Stimulated activated CD4-positive, alpha-beta T cell treated with anti-CD3 and anti-CD28 coated beads, Interleukin-15, amount 100 ng/mL, for 1 hour (primary cell): ENCODE results near the gene OSBPL2.

ENCODE experiments used
- DNase-seq, 2 donors: peaks; one replicate each; pipeline ENCODE4 v3.0.0-alpha.2; 2020; ENCODE audit warnings: low read depth in 1 of 2, low spot score in 1 of 2

Gene OSBPL2

GRCh38 chr20:62234339-62234738 lies 4.0 kb upstream of the OSBPL2 start:
- DNase-seq, result no peak

GRCh38 chr20:62235001-62235776 lies 3.1 kb upstream of the OSBPL2 start:
- no peak for DNase-seq

- no peak for DNase-seq
These were observed 2.6 kb upstream of the OSBPL2 start for GRCh38 chr20:62235777-62236157.

- no peak for DNase-seq
These were observed 2.1 kb upstream of the OSBPL2 start for GRCh38 chr20:62236200-62236599.

- no peak for DNase-seq
These were observed 1.4 kb upstream of the OSBPL2 start for GRCh38 chr20:62236766-62237513.

GRCh38 chr20:62237514-62237800 lies 864 bp upstream of the OSBPL2 start:
- no peak for DNase-seq

DNA sequence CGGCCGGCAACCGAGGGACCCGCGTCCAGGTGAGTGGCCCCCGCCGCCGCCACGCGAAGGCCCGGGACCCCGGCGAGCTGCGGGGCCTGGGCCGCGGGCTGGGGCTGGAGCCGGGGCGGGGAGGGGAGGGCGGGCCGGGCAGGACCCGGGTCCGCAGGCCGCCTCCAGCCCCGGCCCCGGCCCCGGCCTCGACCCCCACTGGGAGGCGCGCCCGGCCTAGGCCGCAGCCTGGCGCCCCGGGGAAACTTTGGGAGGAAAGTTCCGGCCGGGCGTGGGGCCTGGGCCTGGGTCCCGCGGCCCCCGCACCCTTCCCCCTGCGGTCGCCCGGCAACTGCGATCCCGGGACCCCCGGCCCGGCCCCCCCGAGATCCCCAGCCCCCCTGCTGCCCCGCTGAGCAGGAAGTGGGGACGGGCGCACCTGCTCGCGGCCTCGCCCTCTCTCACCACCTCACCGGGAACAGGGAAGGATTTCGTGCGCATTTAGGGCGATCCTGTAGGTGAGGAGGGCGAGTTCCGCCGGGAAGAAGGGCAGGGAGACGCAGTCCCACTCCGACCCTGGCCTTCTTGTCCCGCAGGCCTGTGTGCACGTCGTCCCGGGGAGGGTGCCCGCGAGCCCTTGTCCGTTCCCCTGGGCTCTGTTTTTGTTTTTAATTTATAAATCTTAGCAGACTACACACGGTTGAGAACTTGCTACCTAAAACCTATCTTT lies 402 bp downstream of the OSBPL2 start:
- DNase-seq, result no peak

- DNase-seq, result no peak
These were observed 1.1 kb downstream of the OSBPL2 start for GRCh38 chr20:62239278-62239879.

- DNase-seq, result no peak
These were observed 1.8 kb downstream of the OSBPL2 start for GRCh38 chr20:62240020-62240685.

DNA sequence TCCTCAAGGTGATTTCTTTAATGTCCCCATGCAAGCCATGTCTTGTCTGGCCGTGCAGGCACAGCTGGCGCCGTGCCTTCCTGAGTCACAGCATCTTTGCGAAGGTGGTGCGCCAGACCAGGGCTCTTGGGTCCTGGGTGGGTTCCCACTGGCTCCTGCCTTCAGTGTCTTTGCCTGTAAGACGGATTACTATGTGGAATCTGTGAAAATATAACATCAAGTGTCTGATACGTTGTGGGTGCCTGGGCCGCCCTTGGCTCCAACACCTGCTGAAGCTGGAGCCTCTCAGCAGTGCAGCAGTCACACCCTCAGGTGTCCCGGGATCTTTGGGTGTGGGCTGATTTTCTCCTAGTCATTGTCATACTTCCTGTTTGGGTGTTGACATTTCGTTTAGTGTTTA lies 3.2 kb downstream of the OSBPL2 start:
- no peak for DNase-seq

DNA sequence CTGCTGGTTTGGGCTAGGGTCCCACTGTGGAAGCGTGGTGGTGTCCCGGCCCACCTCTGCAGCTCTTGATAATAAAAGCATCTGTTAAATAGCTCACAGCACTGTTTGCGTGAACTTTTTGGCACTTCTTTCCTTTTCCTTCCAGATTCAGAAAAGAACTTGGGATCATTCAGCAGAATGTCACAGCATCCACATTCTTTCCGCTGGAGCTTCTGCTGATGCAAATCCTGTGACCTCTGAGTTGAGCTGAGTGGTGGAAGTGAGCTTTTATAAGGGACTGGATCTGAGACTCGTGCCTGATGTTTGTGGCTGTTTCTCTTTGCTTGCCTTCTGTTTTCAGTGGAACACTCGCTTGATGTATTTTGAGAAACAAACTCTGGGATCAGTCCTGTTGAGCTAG lies 3.9 kb downstream of the OSBPL2 start:
- no peak for DNase-seq

GRCh38 chr20:62243106-62243505 lies 4.8 kb downstream of the OSBPL2 start:
- DNase-seq, result no peak

DNA sequence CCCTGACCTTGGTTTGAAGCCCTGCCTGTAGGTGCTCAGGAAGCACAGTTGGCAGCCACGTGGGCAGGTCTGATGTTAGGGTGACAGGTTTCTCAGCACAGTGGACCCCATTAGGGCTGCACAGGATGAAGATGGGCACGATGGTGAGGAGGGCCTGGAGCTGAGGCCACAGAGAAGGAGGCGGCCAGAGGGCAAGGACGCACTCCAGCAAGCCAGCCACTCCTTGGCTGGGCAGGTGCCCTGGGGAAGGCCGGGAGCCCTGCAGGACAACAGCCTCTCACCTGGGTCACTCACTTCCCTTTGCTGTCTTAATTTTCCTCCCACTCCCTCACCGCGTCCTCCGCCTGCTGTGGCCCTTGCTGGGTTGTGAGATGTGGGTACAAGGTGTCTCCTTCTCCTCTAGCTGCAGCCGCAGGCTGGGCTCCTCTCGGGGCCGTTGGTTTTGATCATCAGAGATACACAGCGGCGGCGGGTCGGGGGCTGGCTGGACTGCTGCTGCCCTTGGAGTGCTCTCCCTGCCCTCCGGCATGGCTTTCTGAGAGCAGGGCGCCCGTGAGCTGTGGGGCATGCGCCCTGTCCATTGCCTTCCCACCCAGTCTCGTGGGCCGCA lies 5.7 kb downstream of the OSBPL2 start:
- no peak for DNase-seq

DNA sequence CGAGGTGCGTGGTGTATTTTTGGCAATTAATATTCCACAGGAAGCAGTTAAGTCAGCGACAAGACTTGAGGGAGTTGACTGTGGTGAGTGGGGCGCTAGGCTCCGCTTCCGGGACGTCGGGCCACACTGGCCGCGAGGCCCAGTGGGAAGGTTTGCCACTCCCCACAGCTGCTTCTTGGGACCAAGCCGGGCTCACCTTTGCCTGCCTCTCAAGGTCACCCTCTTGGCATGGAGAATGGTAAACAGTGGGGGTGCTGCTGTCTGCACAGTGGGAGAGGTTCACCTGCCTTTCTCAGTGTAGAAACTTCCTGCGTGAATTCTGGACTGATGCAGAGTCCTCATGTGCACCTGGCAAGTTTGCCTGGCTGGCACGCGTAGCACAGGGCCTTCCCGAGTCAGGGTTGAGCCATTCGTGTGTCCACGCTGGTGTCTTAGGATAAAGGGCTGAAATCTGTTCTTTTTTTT lies 6.4 kb downstream of the OSBPL2 start:
- no peak for DNase-seq

DNA sequence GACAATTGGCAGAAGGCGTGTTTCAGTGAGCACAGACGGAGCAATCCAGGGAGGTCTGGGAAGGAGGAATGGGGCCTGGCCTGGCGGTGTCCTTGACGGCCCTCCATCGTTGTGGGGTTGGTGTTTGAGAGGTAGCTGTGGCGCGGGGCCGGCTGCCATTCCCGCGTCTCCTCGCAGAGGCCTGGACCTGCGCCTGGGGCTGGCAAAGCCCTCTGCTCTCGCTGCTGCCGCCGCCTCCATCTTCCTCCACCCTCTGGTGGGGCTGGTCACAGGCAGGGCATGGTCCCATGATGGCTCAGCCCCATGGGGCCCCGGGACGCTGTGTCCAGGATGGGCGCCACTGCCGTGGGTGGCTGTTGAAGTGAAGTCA lies 7.6 kb downstream of the OSBPL2 start:
- no peak for DNase-seq

DNA sequence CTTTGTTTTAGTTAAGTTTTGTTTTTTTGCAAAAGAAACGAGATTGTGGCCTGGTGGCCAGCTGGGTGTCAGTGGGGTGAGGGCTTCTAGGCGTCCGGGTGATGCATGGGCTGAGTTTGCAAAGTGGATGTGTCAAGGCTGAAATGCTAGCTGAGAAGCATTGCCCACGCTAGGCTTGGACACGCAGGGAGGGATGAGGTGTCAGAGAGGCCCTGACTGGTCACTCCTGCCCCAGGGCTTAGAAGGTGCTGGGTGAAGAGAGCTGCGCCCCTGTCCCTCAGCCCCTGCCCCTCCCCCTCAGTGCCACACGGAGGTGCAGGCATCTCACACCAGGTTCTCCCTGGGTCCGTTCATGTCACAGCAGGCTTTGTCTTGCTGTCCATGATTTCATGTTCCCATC lies 8.1 kb downstream of the OSBPL2 start:
- DNase-seq, result no peak

GRCh38 chr20:62246872-62247652 lies 8.7 kb downstream of the OSBPL2 start:
- DNase-seq, result no peak

GRCh38 chr20:62248890-62249560 lies 10.7 kb downstream of the OSBPL2 start:
- DNase-seq, result no peak

GRCh38 chr20:62252342-62252966 lies 14.1 kb downstream of the OSBPL2 start:
- DNase-seq, result no peak
